NB4 (cell line): ENCODE results near the gene ADD1.

Source experiments
- DNase-seq: peaks from one replicate; pipeline ENCODE4 v3.0.0; 2010; ENCODE audit warnings: low read depth
- H3K4me3 ChIP-seq: one replicate; pipeline ENCODE4 v1.5.1; 2011; ENCODE audit warnings: mild to moderate bottlenecking, low read depth, low read length, moderate library complexity
- CTCF ChIP-seq: IDR thresholded peaks from one replicate; pipeline ENCODE4 v1.5.1; 2012; ENCODE audit warnings: low read depth, low read length
- MAX ChIP-seq: IDR thresholded peaks from 2 replicates; pipeline ENCODE4 v1.6.1; 2011; ENCODE audit warnings: low read depth, low read length
- MYC ChIP-seq: IDR thresholded peaks from 2 replicates; pipeline ENCODE4 v1.6.1; 2011; ENCODE audit warnings: low read depth, low read length
- POLR2A ChIP-seq: IDR thresholded peaks from 2 replicates; pipeline ENCODE4 v1.6.1; 2011; ENCODE audit warnings: mild to moderate bottlenecking; ENCODE audit not compliant: insufficient read length; ENCODE audit errors: extremely low read depth

The ADD1 gene

GRCh38 chr4:2802618-2803531 is 40.8 kb upstream of the ADD1 start:
- TF ChIP-seq MYC (no peak), CTCF (no peak), POLR2A (no peak), MAX (no peak)
- H3K4me3 ChIP-seq, result no peak overlapping the region
- DNase-seq, result no peak

- TF ChIP-seq MAX, result 0 out of 2 replicates have a peak, but pooled peaks have one; percentile 23
- TF ChIP-seq CTCF, result no peak
- TF ChIP-seq MYC, result 0 out of 2 replicates have a peak, but pooled peaks have one; percentile 37
- peak; percentile 82 for DNase-seq
- H3K4me3 ChIP-seq, result no peak overlapping the region
These were observed 39.8 kb upstream of the ADD1 start for GRCh38 chr4:2803624-2804448.

GRCh38 chr4:2804449-2804972 is 39.1 kb upstream of the ADD1 start:
- TF ChIP-seq MYC, result no peak
- no peak for TF ChIP-seq MAX
- TF ChIP-seq POLR2A, result no peak
- no peak for TF ChIP-seq CTCF
- no peak for DNase-seq
- no peak overlapping the region for H3K4me3 ChIP-seq

- TF ChIP-seq MYC (no peak), POLR2A (no peak), CTCF (no peak), MAX (no peak)
- no peak overlapping the region for H3K4me3 ChIP-seq
- DNase-seq, result no peak
These were observed 38.6 kb upstream of the ADD1 start for GRCh38 chr4:2804973-2805501.

GRCh38 chr4:2805712-2806389 is 37.8 kb upstream of the ADD1 start:
- TF ChIP-seq MYC (no peak), POLR2A (no peak), CTCF (no peak), MAX (no peak)
- DNase-seq, result no peak
- H3K4me3 ChIP-seq, result no peak overlapping the region
